NCI-H69 (cell line): ENCODE measurements around the gene TMC1.

Source experiments
- DNase-seq: peaks from one replicate; lab custom pipeline; 2025; lab: John Stamatoyannopoulos, UW

The TMC1 gene

GRCh38 chr9:72614067-72614466 lies 92.7 kb downstream of the TMC1 start:
- DNase-seq: no peak

GRCh38 chr9:72615931-72616330 lies 94.5 kb downstream of the TMC1 start:
- DNase-seq: no peak

- peak; percentile 56 for DNase-seq
Measured at GRCh38 chr9:72618811-72619210, 97.4 kb downstream of the TMC1 start.

- peak; percentile 66 for DNase-seq
Measured at GRCh38 chr9:72622186-72622585, 100.8 kb downstream of the TMC1 start.

GRCh38 chr9:72623156-72623555 lies 101.7 kb downstream of the TMC1 start:
- DNase-seq: no peak

GRCh38 chr9:72627147-72627546 lies 105.7 kb downstream of the TMC1 start:
- no peak for DNase-seq

GRCh38 chr9:72627956-72628540 lies 106.6 kb downstream of the TMC1 start:
- DNase-seq: no peak

- no peak for DNase-seq
Measured at GRCh38 chr9:72633966-72634365, 112.6 kb downstream of the TMC1 start.

- DNase-seq: no peak
Measured at GRCh38 chr9:72635197-72635596, 113.8 kb downstream of the TMC1 start.

- DNase-seq: no peak
Measured at GRCh38 chr9:72636621-72637020, 115.2 kb downstream of the TMC1 start.

- no peak for DNase-seq
Measured at GRCh38 chr9:72643651-72644050, 122.2 kb downstream of the TMC1 start.

GRCh38 chr9:72646061-72646460 lies 124.7 kb downstream of the TMC1 start:
- DNase-seq: no peak

GRCh38 chr9:72648324-72649126 lies 127.1 kb downstream of the TMC1 start:
- DNase-seq: peak; percentile 19

GRCh38 chr9:72649127-72649442 lies 127.7 kb downstream of the TMC1 start:
- no peak for DNase-seq

- no peak for DNase-seq
Measured at GRCh38 chr9:72650206-72650605, 128.8 kb downstream of the TMC1 start.

GRCh38 chr9:72656021-72656420 lies 134.6 kb downstream of the TMC1 start:
- DNase-seq: no peak

GRCh38 chr9:72657023-72657422 lies 135.6 kb downstream of the TMC1 start:
- DNase-seq: no peak

GRCh38 chr9:72658703-72659102 lies 137.3 kb downstream of the TMC1 start:
- peak; percentile 29 for DNase-seq

GRCh38 chr9:72661401-72662135 lies 140.2 kb downstream of the TMC1 start:
- DNase-seq: no peak

- DNase-seq: no peak
Measured at GRCh38 chr9:72665421-72665820, 144.0 kb downstream of the TMC1 start.

- DNase-seq: no peak
Measured at GRCh38 chr9:72667181-72667580, 145.8 kb downstream of the TMC1 start.

- DNase-seq: peak; percentile 57
Measured at GRCh38 chr9:72674961-72675360, 153.6 kb downstream of the TMC1 start.

- DNase-seq: peak; percentile 97
Measured at GRCh38 chr9:72675586-72675985, 154.2 kb downstream of the TMC1 start.
